Thyroid gland (tissue), 4 donors: ENCODE results near the gene ZGPAT.

Source experiments
- CTCF ChIP-seq, 6 experiments: fragments of 200-600 bp in 3 of 6; fragments of 450-650 bp in 3 of 6; sonication (generic) in 3 of 6; IDR thresholded peaks; one replicate each; pipeline ENCODE4 v1.5.1; 2016 to 2019; ENCODE audit warnings: antibody characterized with exemption in 6 of 6, mild to moderate bottlenecking in 2 of 6, inconsistent platforms in 1 of 6, moderate library complexity in 1 of 6
- POLR2A ChIP-seq, 2 donors: fragments of 450-650 bp; IDR thresholded peaks; one replicate each; pipeline ENCODE4 v1.6.1; 2017; ENCODE audit warnings: antibody characterized with exemption in 2 of 2, mild to moderate bottlenecking in 2 of 2, moderate library complexity in 1 of 2

DNA sequence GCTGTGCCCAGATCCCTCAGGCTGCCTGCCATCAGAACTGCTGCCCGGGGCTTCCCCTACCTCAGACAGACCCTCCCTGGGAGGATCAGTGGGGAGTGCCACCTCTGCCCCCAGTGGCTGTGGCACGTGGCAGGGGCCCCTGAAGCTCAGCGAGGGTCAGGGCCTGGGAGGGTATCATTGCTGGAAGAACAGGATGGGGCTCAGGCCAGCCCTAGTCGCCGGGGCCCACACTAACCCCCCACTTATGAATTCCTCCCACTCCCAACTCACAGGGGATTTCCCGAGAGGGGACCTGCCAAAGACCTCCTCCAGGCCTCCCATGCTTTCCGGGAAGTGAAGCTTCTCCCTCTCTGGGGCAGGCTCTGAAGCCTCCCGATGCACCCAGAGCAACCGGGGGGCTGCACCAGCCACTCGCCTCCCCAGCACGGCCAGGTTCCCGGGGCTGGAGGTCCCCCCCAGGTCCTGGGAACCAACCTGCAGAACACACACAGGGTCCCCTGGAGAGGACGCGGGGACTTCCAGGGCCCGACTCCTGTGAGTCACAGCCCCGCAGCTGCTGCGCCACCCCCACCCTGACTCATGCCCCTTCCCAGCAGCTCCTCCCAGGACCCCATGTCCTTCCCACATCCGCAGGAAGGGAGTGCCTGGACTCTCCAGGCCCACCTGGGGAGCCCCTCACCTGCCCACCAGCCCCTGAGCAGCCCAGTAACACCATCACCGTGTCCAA lies 8.9 kb upstream of the ZGPAT start:
- TF ChIP-seq CTCF (IDR thresholded peaks at IDR 0.05) = no peak
- TF ChIP-seq POLR2A (IDR thresholded peaks at IDR 0.05) = no peak
